Inflammatory macrophage treated with lipopolysaccharide for 1 hour (primary cell): ENCODE data around the gene UBAP1L.
A peak's percentile ranks its signal among the peaks of the same experiment; 100 is the strongest.
"Not testable (repeated sequence)": the region's sequence is repeated elsewhere in the genome, so short reads cannot be mapped to it uniquely, and the experiment has no call there.

Source experiments
- DNase-seq, 2 donors: peaks; one replicate each; pipeline ENCODE4 v3.0.0-alpha.2; 2020 to 2022

The UBAP1L gene

GRCh38 chr15:65099336-65099735 is 15.7 kb downstream of the UBAP1L start:
- no peak for DNase-seq

DNA sequence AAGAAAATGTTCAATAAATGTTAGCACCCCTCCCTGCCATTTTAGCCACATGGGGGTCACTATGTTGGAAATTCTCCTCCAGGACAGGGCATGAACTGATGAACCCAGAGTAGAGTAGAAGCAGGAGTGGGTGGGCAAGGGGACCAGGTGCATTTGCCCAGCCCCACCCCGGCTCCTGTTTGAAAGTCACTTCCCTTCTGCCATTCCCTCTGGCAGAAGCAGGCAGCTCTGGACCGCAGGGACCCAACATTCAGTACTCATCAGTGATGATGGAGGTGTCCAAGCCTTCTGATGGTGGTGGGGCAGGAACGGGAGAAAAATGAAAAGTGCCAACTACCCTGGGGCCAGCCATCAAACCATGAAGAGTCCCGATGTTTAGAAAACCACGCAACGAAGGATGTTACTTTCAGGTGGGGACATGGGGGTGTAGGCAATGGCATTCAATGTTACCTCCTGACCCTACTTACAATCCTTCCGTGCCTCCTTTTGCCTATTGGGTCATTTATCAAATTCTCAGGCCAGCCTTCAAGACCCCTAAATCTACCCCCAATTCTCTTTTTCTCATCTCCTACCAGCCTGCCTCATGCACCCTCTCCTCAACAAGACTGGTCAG is 17.2 kb downstream of the UBAP1L start:
- no peak for DNase-seq

DNA sequence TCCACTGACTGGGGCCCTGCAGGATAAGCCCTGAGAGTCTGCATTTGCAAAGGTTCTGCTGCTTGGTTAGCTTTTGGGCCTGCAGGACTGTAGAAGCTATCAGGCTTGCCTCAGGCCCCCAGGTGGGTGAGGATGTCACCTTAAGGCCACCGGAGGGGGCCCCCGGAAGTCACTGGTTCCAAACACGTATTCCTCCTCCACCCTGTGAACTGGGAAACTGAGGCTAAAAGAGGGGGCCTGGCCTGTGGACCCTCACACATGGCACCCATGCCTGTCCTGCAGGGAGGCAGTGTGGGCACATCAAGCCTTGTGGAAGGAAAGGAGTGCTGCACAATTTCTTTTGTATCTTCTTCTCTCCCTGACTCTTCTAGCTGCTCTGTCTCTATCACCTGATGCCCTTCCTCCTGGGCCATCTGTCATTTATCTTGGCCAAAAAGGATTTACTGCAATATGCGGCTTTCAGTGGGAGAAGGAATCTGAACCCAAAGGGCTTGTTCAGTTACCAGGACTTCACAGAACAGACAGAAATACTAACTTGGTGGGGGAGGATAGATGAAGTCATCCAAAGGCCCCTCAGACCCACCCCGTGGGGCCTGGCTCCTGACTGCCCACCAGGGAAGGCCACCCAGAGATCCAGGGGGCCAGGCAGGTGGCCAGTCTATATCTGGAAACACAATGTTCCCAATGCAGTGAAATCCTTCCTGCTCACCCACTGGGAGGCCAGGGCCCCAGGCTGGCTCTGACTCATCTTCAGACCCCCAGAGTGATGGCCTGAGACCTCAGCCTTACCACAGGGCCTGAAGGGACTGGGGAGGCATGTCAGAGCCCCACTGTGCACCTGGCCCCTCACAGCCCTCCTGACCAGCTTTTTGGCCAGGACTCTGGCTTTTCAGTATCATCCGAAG is 18.3 kb downstream of the UBAP1L start:
- no peak for DNase-seq

GRCh38 chr15:65095747-65096104 is 19.3 kb downstream of the UBAP1L start:
- DNase-seq: no peak

GRCh38 chr15:65095011-65095746 is 19.8 kb downstream of the UBAP1L start:
- no peak for DNase-seq

- DNase-seq: no peak
These were observed 20.6 kb downstream of the UBAP1L start for GRCh38 chr15:65094294-65094995.

- not testable (repeated sequence) for DNase-seq
These were observed 21.2 kb downstream of the UBAP1L start for GRCh38 chr15:65093793-65094170.

- DNase-seq: no peak
These were observed 21.8 kb downstream of the UBAP1L start for GRCh38 chr15:65092911-65093792.

GRCh38 chr15:65091946-65092770 is 22.8 kb downstream of the UBAP1L start:
- no peak for DNase-seq

DNA sequence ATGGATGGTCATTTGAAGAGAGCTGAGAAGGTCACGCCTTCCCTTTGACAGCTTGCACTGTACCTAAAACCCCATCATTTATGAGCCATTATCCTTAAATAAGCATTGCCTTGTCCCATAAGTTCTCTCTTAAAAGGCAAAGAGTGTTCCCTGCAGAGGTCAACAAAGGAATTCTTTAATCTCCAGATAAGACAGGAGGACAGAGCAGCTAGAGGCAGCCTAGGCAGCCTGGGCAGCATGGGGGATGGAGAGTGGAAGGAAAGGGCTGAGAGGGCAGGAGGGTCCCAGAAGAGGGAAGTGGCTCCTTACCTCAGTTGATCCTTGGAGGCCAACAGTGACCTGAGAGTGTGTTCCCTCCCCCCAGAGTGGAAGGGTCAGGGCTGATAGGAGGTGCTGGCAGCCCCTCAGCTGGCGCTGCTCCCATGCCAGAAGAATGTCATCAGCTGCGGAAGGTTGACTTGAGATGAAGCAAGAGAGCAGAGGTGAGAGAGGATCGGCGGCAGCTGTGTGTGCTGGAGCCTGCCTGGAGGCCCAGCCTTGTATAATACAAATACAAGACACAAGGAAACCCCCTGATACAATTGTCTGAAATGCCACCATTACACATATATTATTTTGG is 25.7 kb downstream of the UBAP1L start:
- DNase-seq: no peak

GRCh38 chr15:65088643-65089021 is 26.4 kb downstream of the UBAP1L start:
- DNase-seq: no peak

GRCh38 chr15:65087873-65088642 is 26.9 kb downstream of the UBAP1L start:
- no peak for DNase-seq

GRCh38 chr15:65087411-65087810 is 27.6 kb downstream of the UBAP1L start:
- no peak for DNase-seq

DNA sequence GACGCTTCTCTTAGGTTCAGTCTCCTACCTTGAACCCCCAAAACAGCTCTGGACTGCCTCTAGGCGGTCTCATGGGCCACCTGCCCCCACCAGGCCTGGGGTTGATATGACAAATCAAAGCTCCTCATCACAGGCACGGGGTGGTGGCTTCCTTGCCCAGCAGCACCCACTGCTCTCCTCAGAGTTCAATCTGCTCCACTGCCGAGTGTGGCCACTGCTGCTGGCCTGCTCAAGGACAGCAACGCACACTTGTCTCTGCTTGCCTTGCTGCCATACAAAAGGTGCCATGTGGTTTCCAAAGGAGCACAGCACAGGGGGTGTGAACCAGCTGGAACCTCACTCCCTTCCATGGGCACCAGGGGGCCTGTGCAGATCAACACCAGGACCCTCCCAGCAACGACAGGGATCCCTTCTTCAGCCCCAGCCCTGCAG is 28.3 kb downstream of the UBAP1L start:
- DNase-seq: no peak

DNA sequence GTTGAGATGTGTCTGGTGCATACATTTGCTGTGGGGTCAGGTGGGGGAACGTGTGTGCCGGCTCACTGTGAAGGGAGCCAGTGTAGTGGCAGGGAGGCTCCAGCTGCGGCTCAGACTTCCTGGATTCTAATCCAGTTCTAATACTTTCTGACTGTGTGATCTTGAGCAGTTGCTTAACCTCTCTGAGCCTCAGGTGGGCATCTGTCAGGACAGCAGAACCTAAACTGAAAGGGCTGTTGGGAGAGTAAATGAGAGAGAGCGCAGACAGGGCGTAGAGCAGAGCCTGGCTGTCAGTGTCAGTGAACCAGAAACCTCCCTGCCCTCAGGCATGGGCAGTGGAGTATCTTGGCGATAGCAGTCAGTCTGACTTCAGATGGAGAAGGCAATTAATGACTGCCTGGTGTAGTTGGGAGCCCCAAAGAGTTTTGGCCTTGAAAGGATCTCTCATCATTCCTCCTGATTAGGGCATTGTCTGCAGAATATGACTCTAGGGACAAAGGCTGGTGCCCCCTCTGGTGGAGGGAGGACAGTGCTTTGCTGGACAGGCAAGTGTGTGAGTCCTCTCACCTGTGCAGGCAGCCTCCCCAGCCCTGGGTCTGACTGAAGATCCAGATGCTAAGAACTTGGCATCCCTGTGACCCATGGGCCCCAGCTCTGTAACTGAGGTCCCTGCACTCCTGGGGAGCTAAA is 28.9 kb downstream of the UBAP1L start:
- DNase-seq: peak in 1 of 2 donors; percentile 14

- no peak for DNase-seq
These were observed 29.7 kb downstream of the UBAP1L start for GRCh38 chr15:65085207-65085753.

DNA sequence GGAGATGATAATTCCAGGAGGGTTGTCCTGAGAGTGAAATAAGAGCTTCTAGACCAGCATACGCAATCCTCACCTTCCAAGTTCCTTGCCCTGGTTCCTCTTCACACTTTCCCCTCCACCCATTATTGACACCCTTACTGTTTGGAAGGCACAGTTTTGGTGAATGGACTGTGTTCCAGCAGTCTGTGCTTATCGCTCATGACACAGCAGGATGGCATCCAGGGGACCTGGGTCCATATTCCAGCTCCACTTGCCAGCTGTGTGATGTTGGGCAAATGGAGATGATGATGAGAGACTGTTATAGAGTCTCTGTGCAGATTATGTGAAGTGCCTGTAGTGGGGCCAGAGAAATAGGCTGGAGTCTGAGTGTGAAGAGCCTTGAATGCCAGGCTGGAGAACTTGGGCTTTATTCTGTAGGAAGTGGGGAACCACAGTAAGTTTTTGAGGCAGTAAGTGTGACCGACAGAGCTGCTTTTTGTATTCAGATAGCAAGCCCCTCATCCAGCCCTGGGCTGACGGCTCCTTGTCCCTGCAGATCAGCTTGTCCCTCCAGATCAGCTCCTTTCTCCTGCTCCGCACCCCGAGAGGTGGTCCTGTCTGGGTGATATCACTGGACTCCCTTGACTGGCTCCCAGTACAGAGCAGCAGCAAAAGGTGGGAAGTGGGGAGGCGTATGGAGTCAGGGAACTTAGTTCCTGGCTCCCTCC is 30.3 kb downstream of the UBAP1L start:
- DNase-seq: no peak

DNA sequence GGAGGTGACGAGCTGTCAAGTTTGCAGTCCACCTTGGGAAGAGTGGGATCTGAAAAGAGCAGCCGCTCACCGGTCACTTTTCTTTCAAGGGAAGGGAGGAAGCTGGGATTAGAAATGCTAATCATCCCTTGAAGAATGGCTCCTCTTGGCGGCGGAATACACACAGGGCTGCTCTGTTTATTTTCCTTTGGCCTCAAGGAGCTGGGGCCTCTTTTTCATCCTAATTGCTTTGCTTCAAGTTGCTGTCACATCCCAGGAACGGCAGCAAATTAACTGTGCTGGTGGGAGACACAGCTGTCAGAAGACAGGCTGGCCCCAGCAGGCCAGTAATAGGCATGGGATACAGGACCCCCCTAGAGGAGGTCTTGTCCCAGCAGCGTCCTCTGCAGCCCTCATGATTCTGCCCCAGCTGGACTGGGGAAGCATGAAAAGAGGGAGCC is 31.7 kb downstream of the UBAP1L start:
- DNase-seq: no peak
